ENCODE data around the gene GPSM3. TPM values are rescaled to one million over a fixed set of nuclear protein-coding genes. Genes with fewer than 3 reads are reported as not detected.

GPSM3 gene
- total RNA-seq, 1 donor from 2014 or later: 49.0 TPM

DNA sequence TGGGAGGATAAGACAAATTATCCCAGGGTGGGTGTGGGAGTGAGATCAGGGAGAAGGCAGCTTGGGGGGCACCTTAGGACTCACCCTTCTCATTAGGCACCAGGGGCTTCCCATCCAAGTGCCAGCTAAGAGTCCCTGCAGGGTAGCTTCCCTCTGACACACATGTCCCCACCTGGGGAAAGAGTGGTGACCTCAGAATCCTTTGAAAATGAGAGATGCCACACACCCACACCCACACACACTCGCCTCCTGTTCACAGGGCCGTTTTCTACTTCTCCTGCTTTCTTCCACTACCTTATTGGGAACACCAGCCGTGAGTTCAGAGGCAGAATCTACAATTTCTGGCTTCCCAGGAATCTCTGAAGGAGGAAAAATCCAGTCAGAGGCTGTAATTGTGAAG, 9.4 kb downstream of the GPSM3 start:
- Mint-ChIP-seq H3K4me1 (ENCODE audit: unreplicated experiment) (peaks cover 59% of the 10 kb centered on the region), H3K27me3 (ENCODE audit: unreplicated experiment) (peaks cover 13% of the 10 kb centered on the region), H3K36me3 (ENCODE audit: low read depth, unreplicated experiment) (peaks cover 27% of the 10 kb centered on the region), H3K27ac (ENCODE audit: unreplicated experiment) (peak overlapping the region; percentile 65), H3K4me3 (ENCODE audit: unreplicated experiment) (no peak overlapping the region), H3K9me3 (ENCODE audit: unreplicated experiment) (no peaks in the 10 kb centered on the region)
- TF ChIP-seq, protein P1, sequence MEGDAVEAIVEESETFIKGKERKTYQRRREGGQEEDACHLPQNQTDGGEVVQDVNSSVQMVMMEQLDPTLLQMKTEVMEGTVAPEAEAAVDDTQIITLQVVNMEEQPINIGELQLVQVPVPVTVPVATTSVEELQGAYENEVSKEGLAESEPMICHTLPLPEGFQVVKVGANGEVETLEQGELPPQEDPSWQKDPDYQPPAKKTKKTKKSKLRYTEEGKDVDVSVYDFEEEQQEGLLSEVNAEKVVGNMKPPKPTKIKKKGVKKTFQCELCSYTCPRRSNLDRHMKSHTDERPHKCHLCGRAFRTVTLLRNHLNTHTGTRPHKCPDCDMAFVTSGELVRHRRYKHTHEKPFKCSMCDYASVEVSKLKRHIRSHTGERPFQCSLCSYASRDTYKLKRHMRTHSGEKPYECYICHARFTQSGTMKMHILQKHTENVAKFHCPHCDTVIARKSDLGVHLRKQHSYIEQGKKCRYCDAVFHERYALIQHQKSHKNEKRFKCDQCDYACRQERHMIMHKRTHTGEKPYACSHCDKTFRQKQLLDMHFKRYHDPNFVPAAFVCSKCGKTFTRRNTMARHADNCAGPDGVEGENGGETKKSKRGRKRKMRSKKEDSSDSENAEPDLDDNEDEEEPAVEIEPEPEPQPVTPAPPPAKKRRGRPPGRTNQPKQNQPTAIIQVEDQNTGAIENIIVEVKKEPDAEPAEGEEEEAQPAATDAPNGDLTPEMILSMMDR (IDR thresholded peaks at IDR 0.05; ENCODE audit: unreplicated experiment): no peak
- DNase-seq (ENCODE audit: low spot score): no peak

DNA sequence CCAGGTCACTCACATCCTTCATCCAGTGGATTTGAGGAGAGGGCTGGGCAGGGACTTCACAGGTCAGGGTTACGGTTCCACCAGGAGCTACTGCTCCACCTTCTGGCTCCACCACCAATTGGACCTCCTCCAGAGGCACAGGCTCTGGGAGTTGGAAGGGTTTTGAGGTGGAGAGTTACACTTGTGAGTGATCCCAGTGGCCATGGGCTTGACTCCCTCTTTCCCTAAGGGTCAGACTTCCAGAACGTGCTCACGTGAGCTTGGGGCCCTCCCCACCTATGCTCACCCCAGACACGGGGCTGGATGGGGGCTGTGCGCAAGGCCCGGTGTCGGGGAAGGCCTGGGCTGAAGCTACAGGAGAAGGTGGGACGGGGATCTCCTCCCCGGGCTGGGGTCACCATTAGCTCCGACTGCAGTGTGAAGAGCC, 9.9 kb downstream of the GPSM3 start:
- TF ChIP-seq, protein P1 (IDR thresholded peaks at IDR 0.05; ENCODE audit: unreplicated experiment): no peak
- no peaks in the 10 kb centered on the region for H3K9me3 Mint-ChIP-seq (ENCODE audit: unreplicated experiment)
- H3K36me3 Mint-ChIP-seq (ENCODE audit: low read depth, unreplicated experiment): peaks cover 25% of the 10 kb centered on the region
- peaks cover 60% of the 10 kb centered on the region for H3K4me1 Mint-ChIP-seq (ENCODE audit: unreplicated experiment)
- peaks cover 12% of the 10 kb centered on the region for H3K27me3 Mint-ChIP-seq (ENCODE audit: unreplicated experiment)
- no peak overlapping the region for H3K27ac Mint-ChIP-seq (ENCODE audit: unreplicated experiment)
- no peak for DNase-seq (ENCODE audit: low spot score)
- H3K4me3 Mint-ChIP-seq (ENCODE audit: unreplicated experiment): no peak overlapping the region

DNA sequence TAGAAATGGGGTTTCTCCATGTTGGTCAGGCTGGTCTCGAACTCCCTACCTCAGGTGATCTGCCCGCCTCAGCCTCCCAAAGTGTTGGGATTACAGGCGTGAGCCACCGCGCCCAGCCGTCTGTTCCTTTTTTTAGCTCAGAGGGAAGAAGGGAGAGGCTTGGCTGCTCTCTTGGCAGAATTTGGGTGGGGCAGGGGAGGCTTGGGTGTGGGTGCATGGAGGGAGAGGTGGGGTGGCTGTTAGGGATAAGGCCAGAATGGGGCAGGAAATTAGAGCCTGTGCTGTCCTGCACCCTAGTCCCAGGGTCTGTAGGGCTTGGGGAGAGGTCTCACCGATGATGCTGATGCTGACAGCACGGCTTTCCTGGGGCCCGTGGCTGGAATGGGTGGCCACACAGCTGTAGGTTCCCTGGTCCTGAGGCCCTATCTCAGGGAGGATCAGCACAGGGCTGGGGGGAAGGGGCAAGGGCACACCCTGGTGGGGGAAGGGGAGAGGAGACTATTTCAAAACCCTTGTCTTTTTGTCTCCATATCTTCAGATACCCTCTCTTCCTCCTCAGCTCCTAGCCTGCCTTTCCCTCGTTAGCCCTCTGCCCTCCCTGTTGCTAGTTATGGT, 10.4 kb downstream of the GPSM3 start:
- Mint-ChIP-seq H3K27ac (ENCODE audit: unreplicated experiment) (no peak overlapping the region), H3K9me3 (ENCODE audit: unreplicated experiment) (no peaks in the 10 kb centered on the region), H3K4me1 (ENCODE audit: unreplicated experiment) (peaks cover 58% of the 10 kb centered on the region), H3K36me3 (ENCODE audit: low read depth, unreplicated experiment) (peaks cover 21% of the 10 kb centered on the region), H3K27me3 (ENCODE audit: unreplicated experiment) (peaks cover 9% of the 10 kb centered on the region), H3K4me3 (ENCODE audit: unreplicated experiment) (no peak overlapping the region)
- no peak for DNase-seq (ENCODE audit: low spot score)
- TF ChIP-seq, protein P1 (IDR thresholded peaks at IDR 0.05; ENCODE audit: unreplicated experiment): no peak

DNA sequence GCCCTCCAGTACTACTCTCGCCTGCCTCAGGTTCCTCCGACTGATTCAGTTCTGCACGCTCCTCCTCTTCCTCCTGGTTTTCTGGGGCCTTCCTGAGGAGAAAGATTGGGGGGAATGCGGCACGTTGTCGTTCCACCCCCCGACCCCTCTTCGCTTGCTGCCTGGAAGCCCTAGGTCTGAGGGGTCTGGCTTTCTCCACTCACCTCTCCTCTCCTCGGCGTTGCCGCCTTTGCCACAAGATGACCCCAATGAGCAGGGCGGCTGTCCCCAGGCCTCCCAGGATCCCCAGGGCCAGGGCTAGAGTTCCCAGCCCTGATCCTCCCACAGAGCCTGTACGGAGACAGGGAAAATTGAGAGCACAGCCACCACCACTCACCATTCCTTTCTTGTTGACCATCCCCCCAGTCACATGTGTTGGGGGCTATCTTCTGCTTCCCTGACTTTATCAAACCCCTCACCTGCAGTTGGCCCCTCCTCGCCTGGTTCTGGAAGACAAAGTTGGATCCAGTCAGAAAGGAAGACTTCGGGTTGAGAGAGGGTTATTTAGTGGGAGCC, 11.2 kb downstream of the GPSM3 start:
- Mint-ChIP-seq H3K27ac (ENCODE audit: unreplicated experiment) (no peak overlapping the region), H3K4me1 (ENCODE audit: unreplicated experiment) (peaks cover 58% of the 10 kb centered on the region), H3K9me3 (ENCODE audit: unreplicated experiment) (no peaks in the 10 kb centered on the region), H3K27me3 (ENCODE audit: unreplicated experiment) (peaks cover 9% of the 10 kb centered on the region), H3K36me3 (ENCODE audit: low read depth, unreplicated experiment) (peaks cover 14% of the 10 kb centered on the region), H3K4me3 (ENCODE audit: unreplicated experiment) (peak overlapping the region; percentile 25)
- TF ChIP-seq, protein P1 (IDR thresholded peaks at IDR 0.05; ENCODE audit: unreplicated experiment): no peak
- DNase-seq (ENCODE audit: low spot score): no peak

DNA sequence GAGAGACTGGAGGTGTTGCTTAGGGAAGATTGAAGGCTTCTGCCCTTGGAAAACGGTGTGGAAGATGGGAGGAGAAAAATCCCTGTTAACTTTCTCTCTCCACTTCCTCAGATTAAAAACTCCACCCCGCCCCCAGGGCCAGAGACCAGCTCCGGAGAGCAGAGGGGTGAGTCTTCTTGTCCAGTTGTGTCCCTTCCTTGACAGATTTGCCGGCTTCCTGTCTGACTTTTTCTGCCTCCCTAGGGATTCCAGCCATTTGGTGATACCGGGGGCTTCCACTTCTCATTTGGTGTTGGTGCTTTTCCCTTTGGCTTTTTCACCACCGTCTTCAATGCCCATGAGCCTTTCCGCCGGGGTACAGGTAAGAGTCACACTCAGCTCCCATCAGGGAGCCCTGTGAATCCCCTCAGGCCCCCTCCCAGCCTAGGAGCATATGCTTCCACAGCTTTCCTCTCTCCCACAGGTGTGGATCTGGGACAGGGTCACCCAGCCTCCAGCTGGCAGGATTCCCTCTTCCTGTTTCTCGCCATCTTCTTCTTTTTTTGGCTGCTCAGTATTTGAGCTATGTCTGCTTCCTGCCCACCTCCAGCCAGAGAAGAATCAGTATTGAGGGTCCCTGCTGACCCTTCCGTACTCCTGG, 12.6 kb downstream of the GPSM3 start:
- Mint-ChIP-seq H3K27me3 (ENCODE audit: unreplicated experiment) (peaks cover 9% of the 10 kb centered on the region), H3K9me3 (ENCODE audit: unreplicated experiment) (no peaks in the 10 kb centered on the region), H3K36me3 (ENCODE audit: low read depth, unreplicated experiment) (peaks cover 7% of the 10 kb centered on the region), H3K4me3 (ENCODE audit: unreplicated experiment) (peak overlapping the region; percentile 98), H3K4me1 (ENCODE audit: unreplicated experiment) (peaks cover 56% of the 10 kb centered on the region), H3K27ac (ENCODE audit: unreplicated experiment) (peak overlapping the region; percentile 95)
- no peak for DNase-seq (ENCODE audit: low spot score)
- TF ChIP-seq, protein P1 (IDR thresholded peaks at IDR 0.05; ENCODE audit: unreplicated experiment): no peak

Measured in endothelial cell (in vitro differentiated cells).